K562 (cell line): ENCODE measurements around the gene GATAD2B. TPM values are rescaled to one million over a fixed set of nuclear protein-coding genes. Genes with fewer than 3 reads are reported as not detected.

Experiments
- ATAC-seq: fragments of 200-7000 bp; cut with Tn5 transposase; 3 replicates; pipeline ENCODE4 v1.9.1; 2020; ENCODE audit warnings: moderate library complexity
- BruUV-seq: library from RNA; stranded (reverse); fragments of 400-500 nt; replicated peaks from 2 replicates; lab custom pipeline; 2021; lab: Mats Ljungman, UMichigan
- CTCF ChIA-PET: fragments of 300-600 bp; formaldehyde crosslinking; extraction: SDS; loops from one replicate; lab custom pipeline; 2021; ENCODE audit warnings: low intra/inter-chr PET ratio; lab: Yijun Ruan, JAX
- POLR2A ChIA-PET: fragments of 300-600, 350-650 bp; sonication (Branson Sonifier 250); formaldehyde crosslinking; extraction: SDS; loops from one replicate; lab custom pipeline; 2021; ENCODE audit warnings: antibody characterized with exemption, inconsistent platforms; lab: Yijun Ruan, JAX
- DNase-seq, 4 experiments: peaks; one replicate each; pipeline versions ENCODE4 v3.0.0 to v3.0.0-alpha.2; 2011 to 2018; ENCODE audit warnings: low spot score in 3 of 4, mixed read lengths in 3 of 4; ENCODE audit errors: extremely low read depth in 1 of 4
- FAIRE-seq: peaks from 2 replicates; lab custom pipeline; 2011; peaks lifted over from hg19 to GRCh38; lab: Jason Lieb, UNC
- H2AFZ ChIP-seq: 2 replicates; pipeline ENCODE4 v1.6.0; 2011; ENCODE audit warnings: low read depth, low read length, control low read depth, inconsistent platforms
- H3K27ac ChIP-seq: fragments of 200-600 bp; 3 replicates; pipeline ENCODE4 v1.8.0; 2011; ENCODE audit warnings: low read depth, mild to moderate bottlenecking, control low read depth, inconsistent platforms, low read length, moderate library complexity, mixed read lengths; ENCODE audit errors: extremely low read depth
- H3K27me3 ChIP-seq, 2 experiments: fragments of 300-600 bp in 1 of 2; 2 replicates in 1 of 2; 3 replicates in 1 of 2; pipeline versions ENCODE4 v1.6.0 to v1.8.0; 2011; ENCODE audit warnings: inconsistent platforms in 2 of 2, low read length in 2 of 2, mild to moderate bottlenecking in 1 of 2, mixed read lengths in 1 of 2, moderate library complexity in 1 of 2; ENCODE audit not compliant: control insufficient read depth in 2 of 2, insufficient read depth in 2 of 2
- H3K36me3 ChIP-seq: fragments of 300-600 bp; 3 replicates; pipeline ENCODE4 v1.8.0; 2011; ENCODE audit warnings: mild to moderate bottlenecking, low read length, inconsistent platforms; ENCODE audit not compliant: control insufficient read depth, insufficient read depth
- H3K4me1 ChIP-seq, 2 experiments: fragments of 200-600 bp in 1 of 2; replicated peaks in 1 of 2; 2 replicates in 1 of 2; 3 replicates in 1 of 2; pipeline versions ENCODE4 v1.5.1 to v1.8.0; 2011; ENCODE audit warnings: inconsistent platforms in 2 of 2, low read length in 2 of 2, mild to moderate bottlenecking in 1 of 2, mixed read lengths in 1 of 2, moderate library complexity in 1 of 2; ENCODE audit not compliant: control insufficient read depth in 2 of 2, insufficient read depth in 2 of 2
- H3K4me2 ChIP-seq: 2 replicates; pipeline ENCODE4 v1.6.1; 2011; ENCODE audit warnings: low read length, control low read depth, inconsistent platforms, mixed read lengths; ENCODE audit not compliant: insufficient read depth
- H3K4me3 ChIP-seq: fragments of 200-600 bp; sonication (generic), shearing (Covaris generic); 2 replicates; pipeline ENCODE4 v1.5.1; 2016; ENCODE audit warnings: control low read depth, inconsistent platforms
- H3K79me2 ChIP-seq: fragments of 200-600 bp; 3 replicates; pipeline ENCODE4 v1.8.0; 2011; ENCODE audit warnings: low read length, inconsistent platforms; ENCODE audit not compliant: control insufficient read depth, insufficient read depth
- H3K9ac ChIP-seq, 2 experiments: 2 replicates each; pipeline versions ENCODE4 v1.6.0 to v1.6.1; 2011; ENCODE audit warnings: low read depth in 2 of 2, low read length in 2 of 2, control low read depth in 1 of 2, inconsistent platforms in 1 of 2, mild to moderate bottlenecking in 1 of 2, mixed read lengths in 1 of 2; ENCODE audit not compliant: insufficient read depth in 1 of 2
- H3K9me1 ChIP-seq: one replicate; pipeline ENCODE4 v1.6.0; 2011; ENCODE audit warnings: inconsistent platforms, mild to moderate bottlenecking, low read length, moderate library complexity; ENCODE audit not compliant: control insufficient read depth, insufficient read depth
- H3K9me3 ChIP-seq: replicated peaks from 2 replicates; pipeline ENCODE4 v1.5.1; 2011; ENCODE audit warnings: low read depth, low read length, inconsistent platforms; ENCODE audit not compliant: control insufficient read depth, insufficient read depth
- H4K20me1 ChIP-seq: replicated peaks from 2 replicates; pipeline ENCODE4 v1.6.1; 2011; ENCODE audit warnings: low read length, inconsistent platforms, mixed read lengths; ENCODE audit not compliant: control insufficient read depth, insufficient read depth
- ATF7 ChIP-seq: fragments of 450-650 bp; IDR thresholded peaks from 2 replicates; pipeline ENCODE4 v1.7.1; 2014; ENCODE audit warnings: mild to moderate bottlenecking, moderate library complexity
- ETV6 ChIP-seq, 3 experiments: fragments of 150-350 bp in 1 of 3; sonication (generic) in 1 of 3; formaldehyde crosslinking in 1 of 3; IDR thresholded peaks; 2 replicates each; pipeline versions ENCODE4 v1.6.1 to v1.8.0; 2014 to 2022; ENCODE audit warnings: borderline replicate concordance in 2 of 3, low read depth in 2 of 3, antibody characterized with exemption in 1 of 3, low read length in 1 of 3, mild to moderate bottlenecking in 1 of 3, missing genetic modification reagents in 1 of 3
- MTA1 ChIP-seq: fragments of 450-650 bp; IDR thresholded peaks from 2 replicates; pipeline ENCODE4 v1.6.1; 2017; ENCODE audit warnings: borderline replicate concordance
- MTA3 ChIP-seq: fragments of 450-650 bp; formaldehyde crosslinking; IDR thresholded peaks from 2 replicates; pipeline ENCODE4 v1.6.1; 2017; ENCODE audit warnings: mild to moderate bottlenecking, borderline replicate concordance
- REST ChIP-seq, 2 experiments: fragments of 450-650 bp; formaldehyde crosslinking in 1 of 2; IDR thresholded peaks; 2 replicates each; pipeline versions ENCODE4 v1.4.0 to v1.6.1; 2014 to 2020; ENCODE audit warnings: mild to moderate bottlenecking in 2 of 2, borderline replicate concordance in 1 of 2, low read depth in 1 of 2
- ZMIZ1 ChIP-seq, 2 experiments: fragments of 150-350 bp in 1 of 2; IDR thresholded peaks; 2 replicates each; pipeline ENCODE4 v1.6.1; 2012 to 2016; ENCODE audit warnings: low read depth in 2 of 2, low read length in 2 of 2, mild to moderate bottlenecking in 1 of 2, moderate library complexity in 1 of 2
- WGBS: fragments of 100-300 bp; shearing (Covaris generic); methylation state at CpG from one replicate; pipeline ENCODE4 v1.1.6; 2016; ENCODE audit warnings: low coverage, mixed read lengths; ENCODE audit not compliant: insufficient coverage; ENCODE audit errors: missing lambda C conversion rate; 5-methylcytosine and 5-hydroxymethylcytosine counted together
- in situ Hi-C: fragments of 300-500 bp; cut with MboI; formaldehyde crosslinking; loops from 4 replicates; pipeline ENCODE4 v1.15.0; 2018; ENCODE audit warnings: inconsistent platforms, mixed read lengths
- intact Hi-C: fragments of 100-400 bp; cut with micrococcal nuclease; formaldehyde crosslinking; loops from 2 replicates; pipeline ENCODE4 v1.14.2; 2022
- polyA plus RNA-seq, 8 experiments: library from polyadenylated mRNA; depleted of rRNA in 4 of 8; stranded (reverse) in 5 of 8; unstranded in 3 of 8; fragments of >200 nt; fragmentation: Nextera tagmentation in 2 of 8; fragmentation: Illumina TruSeq in 1 of 8; extraction: Ambion mirVana in 2 of 8; extraction: Trizol in 1 of 8; gene quantifications; 2 replicates each; pipeline versions ENCODE4 v1.2.1 to v1.2.3, GENCODE V29; 2011 to 2014; ENCODE audit warnings: inconsistent platforms in 1 of 8, missing spikeins in 1 of 8
- total RNA-seq, 7 experiments: library from RNA; depleted of rRNA in 6 of 7; stranded (reverse); fragments of >200 nt in 6 of 7; fragmentation: Illumina TruSeq in 2 of 7; extraction: Trizol in 2 of 7; gene quantifications; 2 replicates each; pipeline versions ENCODE4 v1.2.1 to v1.2.3, GENCODE V29; 2011 to 2021; ENCODE audit warnings: low replicate concordance in 1 of 7

Gene GATAD2B
- total and polyA plus RNA-seq, 9 of the 15 experiments (the other 6 are each of a cell fraction or from before 2014, with no cell fraction given) = 1.5 to 40.2 (median 4.9) TPM

GRCh38 chr1:153946622-153947241 lies 24.0 kb upstream of the GATAD2B start, which contains the start of gene DENND4B:
TSS of gene DENND4B (minus strand) at chr1:153946718. CDS start at chr1:153944374, 2,344 bp downstream.
- H3K9me3 ChIP-seq = no peaks in the 10 kb centered on the region
- peaks cover 12 to 32% of the 10 kb centered on the region in 2 experiments; a peak in 4 of 5 replicates for H3K4me1 ChIP-seq
- H2AFZ ChIP-seq = peak within 1 kb of the TSS; percentile 60; the same call in 1 of the 2 replicates
- peak within 1 kb of the TSS; percentile 85 for H3K27ac ChIP-seq
- H3K9ac ChIP-seq = peak within 1 kb of the TSS; percentile 88 to 99
- ChIA-PET CTCF (interaction anchor here (0.5 to 1.8 kb wide), 4 partner anchors 16 to 326 kb away, joined by 3 to 7 read pairs (median 4); partner anchors contain the start of gene HAX1), POLR2A (interaction anchor here (0.6 to 5.5 kb wide), 15 partner anchors 11 to 316 kb away, joined by 3 to 39 read pairs (median 4); partner anchors contain the start of genes CREB3L4, CRTC2, GATAD2B and JTB)
- H3K79me2 ChIP-seq = peaks cover 29% of the 10 kb centered on the region
- peak within 1 kb of the TSS; percentile 98 for H3K4me2 ChIP-seq
- peaks cover 69% of the 10 kb centered on the region for H3K36me3 ChIP-seq
- ATAC-seq (peak; percentile 94), DNase-seq (peak; percentile 92 to 96 (median 95)), FAIRE-seq (peak; percentile 81)
- in situ Hi-C loops (no loop called here), intact Hi-C loops (loop anchor here (5.0 kb wide), 1 partner anchor 41 kb away; the partner anchor contains the start of gene RAB13)
- no peaks in the 10 kb centered on the region for H3K27me3 ChIP-seq
- BruUV-seq = no TSS peak
- peak within 1 kb of the TSS; percentile 99 for H3K4me3 ChIP-seq
- H4K20me1 ChIP-seq = no peaks in the 10 kb centered on the region
- 20% methylated on average over 13 of the region's 28 CpGs for WGBS
- no peaks in the 10 kb centered on the region for H3K9me1 ChIP-seq
- TF ChIP-seq ETV6 (IDR thresholded peaks at IDR 0.05; ENCODE audit: borderline replicate concordance in 1 of 2, low read depth in 2 of 2, low read length in 1 of 2) (no peak), ETV6 (CRISPR knock-in tag; IDR thresholded peaks at IDR 0.05; ENCODE audit: borderline replicate concordance) (no peak), REST (IDR thresholded peaks at IDR 0.05; ENCODE audit: borderline replicate concordance) (peak; percentile 50; the same call in 1 of the 2 replicates), REST (CRISPR knock-in tag; IDR thresholded peaks at IDR 0.05; ENCODE audit: low read depth) (no peak), ZMIZ1 (IDR thresholded peaks at IDR 0.05; ENCODE audit: low read depth in 2 of 2, low read length in 2 of 2) (peak in 1 of 2 experiments; percentile 43; a peak in 1 of 4 replicates), MTA3 (peak; percentile 26; the same call in 1 of the 2 replicates), MTA1 (peak; percentile 35; the same call in 1 of the 2 replicates), ATF7 (0 out of 2 replicates have a peak, but pooled peaks have one; percentile 37)
